Activated B cell treated with CpG ODN at 0.5 μM for 24 hours (primary cell): Measurements from ENCODE around the gene CHD2. TPM values are rescaled to one million over a fixed set of nuclear protein-coding genes. Genes with fewer than 3 reads are reported as not detected.

ENCODE experiments used
- ATAC-seq: fragments of 200-7000 bp; cut with Tn5 transposase; one replicate; pipeline ENCODE4 v1.10.0; 2021; ENCODE audit warnings: low read depth, mild to moderate bottlenecking, moderate library complexity
- CTCF ChIA-PET: fragments of 350-600 bp; sonication (Branson Sonifier 250); formaldehyde crosslinking; loops from one replicate; lab custom pipeline; 2021; ENCODE audit warnings: antibody characterized with exemption; lab: Charles Lee
- POLR2A ChIA-PET: fragments of 350-600 bp; sonication (Branson Sonifier 250); formaldehyde crosslinking; loops from one replicate; lab custom pipeline; 2021; ENCODE audit warnings: antibody characterized with exemption; lab: Charles Lee
- DNase-seq: peaks from one replicate; pipeline ENCODE4 v3.0.0; 2022
- H3K27ac Mint-ChIP-seq: one replicate; pipeline ENCODE4 v1.8.0; 2020; ENCODE audit warnings: mixed read lengths
- H3K27me3 Mint-ChIP-seq: one replicate; pipeline ENCODE4 v1.8.0; 2021; ENCODE audit warnings: mixed read lengths
- H3K36me3 Mint-ChIP-seq: one replicate; pipeline ENCODE4 v1.8.0; 2021; ENCODE audit warnings: low read depth, mixed read lengths
- H3K4me1 Mint-ChIP-seq: one replicate; pipeline ENCODE4 v1.8.0; 2021; ENCODE audit warnings: mixed read lengths
- H3K4me3 Mint-ChIP-seq: one replicate; pipeline ENCODE4 v1.8.0; 2020; ENCODE audit warnings: mild to moderate bottlenecking, mixed read lengths
- H3K9me3 Mint-ChIP-seq: one replicate; pipeline ENCODE4 v1.8.0; 2020; ENCODE audit warnings: mixed read lengths
- CTCF ChIP-seq: fragments of 200-600 bp; IDR thresholded peaks from one replicate; pipeline ENCODE4 v1.8.0; 2022; ENCODE audit warnings: antibody characterized with exemption, mild to moderate bottlenecking
- intact Hi-C: fragments of 100-400 bp; cut with micrococcal nuclease; formaldehyde crosslinking; loops from one replicate; pipeline ENCODE4 v1.15.1; 2024
- total RNA-seq: library from RNA; stranded (reverse); gene quantifications from 2 replicates; pipeline ENCODE4 v1.2.3, GENCODE V29; 2022

CHD2 gene
- total RNA-seq, 1 donor from 2014 or later, result 298 TPM

GRCh38 chr15:92932946-92933649, 33.0 kb downstream of the CHD2 start:
- no peak for TF ChIP-seq CTCF
- ATAC-seq (no peak), DNase-seq (no peak)
- Mint-ChIP-seq H3K27me3 (no peaks in the 10 kb centered on the region), H3K4me1 (peaks cover 6% of the 10 kb centered on the region), H3K9me3 (no peaks in the 10 kb centered on the region), H3K27ac (no peak overlapping the region), H3K36me3 (peaks cover 93% of the 10 kb centered on the region), H3K4me3 (no peak overlapping the region)
- intact Hi-C loops, result no loop called here
- ChIA-PET POLR2A (interaction anchor here (0.7 kb wide), 2 partner anchors 50 to 112 kb away, joined by 3 read pairs; no protein-coding TSS in a partner anchor), CTCF (interaction anchor here (1.3 kb wide), 1 partner anchor 136 kb away, joined by 4 read pairs; no protein-coding TSS in a partner anchor)

GRCh38 chr15:92933831-92934230, 33.7 kb downstream of the CHD2 start:
- CTCF ChIA-PET, result interaction anchor here (1.3 kb wide), 1 partner anchor 137 kb away, joined by 4 read pairs; no protein-coding TSS in a partner anchor
- no peak for DNase-seq
- Mint-ChIP-seq H3K36me3 (peaks cover 91% of the 10 kb centered on the region), H3K4me1 (peaks cover 6% of the 10 kb centered on the region), H3K27me3 (no peaks in the 10 kb centered on the region), H3K9me3 (no peaks in the 10 kb centered on the region), H3K4me3 (no peak overlapping the region), H3K27ac (no peak overlapping the region)
- intact Hi-C loops, result no loop called here
- ATAC-seq, result no peak
- no peak for TF ChIP-seq CTCF
- POLR2A ChIA-PET, result no interaction called here

DNA sequence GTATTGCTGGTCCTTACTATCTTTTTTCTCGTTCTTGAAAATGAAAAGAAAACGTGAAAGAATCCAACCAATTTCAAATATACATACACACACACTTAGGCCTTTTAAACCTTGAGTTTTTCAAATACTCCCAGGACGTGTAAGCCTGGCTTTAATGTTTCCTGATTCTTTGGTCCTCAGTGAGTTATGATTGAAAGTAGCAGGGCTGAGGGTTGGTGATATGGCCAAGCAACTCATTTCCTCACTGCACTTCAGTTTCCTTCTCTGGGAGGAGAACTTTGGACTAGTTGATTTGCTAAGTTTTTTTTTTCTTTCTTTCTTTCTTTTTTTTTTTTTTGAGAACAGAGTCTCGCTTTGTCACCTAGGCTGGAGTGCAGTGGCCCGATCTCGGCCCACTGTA, 34.6 kb downstream of the CHD2 start:
- peaks cover 92% of the 10 kb centered on the region for H3K36me3 Mint-ChIP-seq
- no peaks in the 10 kb centered on the region for H3K27me3 Mint-ChIP-seq
- TF ChIP-seq CTCF, result no peak
- ATAC-seq (no peak), DNase-seq (no peak)
- peaks cover 6% of the 10 kb centered on the region for H3K4me1 Mint-ChIP-seq
- H3K4me3 Mint-ChIP-seq, result no peak overlapping the region
- intact Hi-C loops, result loop anchor here (5.0 kb wide), 2 partner anchors 43 to 78 kb away; no protein-coding TSS in a partner anchor
- ChIA-PET POLR2A (no interaction called here), CTCF (no interaction called here)
- no peaks in the 10 kb centered on the region for H3K9me3 Mint-ChIP-seq
- no peak overlapping the region for H3K27ac Mint-ChIP-seq

- no peak overlapping the region for H3K27ac Mint-ChIP-seq
- H3K36me3 Mint-ChIP-seq, result peaks cover 86% of the 10 kb centered on the region
- H3K4me1 Mint-ChIP-seq, result peaks cover 6% of the 10 kb centered on the region
- no peaks in the 10 kb centered on the region for H3K27me3 Mint-ChIP-seq
- TF ChIP-seq CTCF, result no peak
- no peaks in the 10 kb centered on the region for H3K9me3 Mint-ChIP-seq
- CTCF ChIA-PET, result interaction anchor here (0.7 to 1.5 kb wide), 3 partner anchors 10 to 139 kb away, joined by 3 to 7 read pairs (median 5); no protein-coding TSS in a partner anchor
- ATAC-seq (no peak), DNase-seq (no peak)
- no peak overlapping the region for H3K4me3 Mint-ChIP-seq
- intact Hi-C loops, result loop anchor here (2.0 to 5.0 kb wide), 3 partner anchors 13 to 76 kb away; no protein-coding TSS in a partner anchor
- POLR2A ChIA-PET, result interaction anchor here (1.0 kb wide), 1 partner anchor 12 kb away, joined by 4 read pairs; no protein-coding TSS in a partner anchor
Measured at GRCh38 chr15:92936138-92936537, 36.0 kb downstream of the CHD2 start.

- ChIA-PET CTCF (interaction anchor here (0.7 to 1.5 kb wide), 3 partner anchors 11 to 140 kb away, joined by 3 to 7 read pairs (median 5); no protein-coding TSS in a partner anchor), POLR2A (interaction anchor here (1.0 kb wide), 1 partner anchor 12 kb away, joined by 4 read pairs; no protein-coding TSS in a partner anchor)
- Mint-ChIP-seq H3K27me3 (no peaks in the 10 kb centered on the region), H3K9me3 (no peaks in the 10 kb centered on the region), H3K4me3 (no peak overlapping the region), H3K4me1 (peaks cover 6% of the 10 kb centered on the region), H3K36me3 (peaks cover 87% of the 10 kb centered on the region), H3K27ac (no peak overlapping the region)
- intact Hi-C loops, result loop anchor here (2.0 to 5.0 kb wide), 3 partner anchors 14 to 76 kb away; no protein-coding TSS in a partner anchor
- ATAC-seq (no peak), DNase-seq (no peak)
- no peak for TF ChIP-seq CTCF
Measured at GRCh38 chr15:92936693-92937092, 36.6 kb downstream of the CHD2 start.
